ENCODE results near the gene SNX15.

SNX15 gene

DNA sequence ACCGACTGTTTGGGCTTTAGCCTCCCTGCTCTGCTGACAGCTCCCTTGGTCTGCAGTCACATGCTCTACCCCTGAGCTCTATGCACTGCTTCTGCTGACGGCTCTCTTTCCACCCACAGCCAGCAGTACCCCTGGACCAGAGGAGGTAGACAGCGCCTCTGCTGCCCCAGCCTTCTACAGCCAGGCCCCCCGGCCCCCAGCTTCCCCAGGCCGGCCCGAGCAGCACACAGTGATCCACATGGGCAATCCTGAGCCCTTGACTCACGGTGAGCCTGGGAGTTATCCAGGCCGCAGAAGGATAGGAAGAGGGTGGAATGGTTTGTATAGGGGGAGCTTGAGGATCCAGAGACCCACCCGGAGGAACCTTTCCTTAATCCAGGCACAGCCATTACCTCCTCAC, 59.6 kb downstream of the SNX15 start:
- no peak for DNase-seq

DNA sequence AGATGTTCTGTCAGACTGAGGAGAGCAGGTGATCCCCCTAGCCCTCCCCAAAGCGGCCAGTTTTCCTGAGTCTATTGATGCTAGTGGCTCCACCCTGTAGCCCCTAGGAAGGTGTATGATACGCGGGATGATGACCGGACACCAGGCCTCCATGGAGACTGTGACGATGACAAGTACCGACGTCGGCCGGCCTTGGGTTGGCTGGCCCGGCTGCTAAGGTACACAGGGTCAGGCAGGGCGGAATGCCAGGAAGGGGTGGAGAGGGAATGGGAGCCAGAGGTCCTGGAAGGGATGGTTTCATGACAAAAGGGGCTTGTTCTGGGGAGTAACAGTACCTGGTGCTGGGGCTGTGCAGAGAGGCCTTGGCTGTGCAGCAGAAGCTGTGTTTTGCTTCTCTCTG, 60.0 kb downstream of the SNX15 start:
- no peak for DNase-seq

DNA sequence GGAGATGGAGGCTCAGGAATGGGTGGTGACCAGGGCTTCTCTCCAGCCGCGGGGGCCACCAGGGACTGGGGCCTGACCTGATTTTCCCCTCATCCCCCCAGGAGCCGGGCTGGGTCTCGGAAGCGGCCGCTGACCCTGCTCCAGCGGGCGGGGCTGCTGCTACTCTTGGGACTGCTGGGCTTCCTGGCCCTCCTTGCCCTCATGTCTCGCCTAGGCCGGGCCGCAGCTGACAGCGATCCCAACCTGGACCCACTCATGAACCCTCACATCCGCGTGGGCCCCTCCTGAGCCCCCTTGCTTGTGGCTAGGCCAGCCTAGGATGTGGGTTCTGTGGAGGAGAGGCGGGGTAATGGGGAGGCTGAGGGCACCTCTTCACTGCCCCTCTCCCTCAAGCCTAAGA, 60.6 kb downstream of the SNX15 start:
- no peak for DNase-seq

DNA sequence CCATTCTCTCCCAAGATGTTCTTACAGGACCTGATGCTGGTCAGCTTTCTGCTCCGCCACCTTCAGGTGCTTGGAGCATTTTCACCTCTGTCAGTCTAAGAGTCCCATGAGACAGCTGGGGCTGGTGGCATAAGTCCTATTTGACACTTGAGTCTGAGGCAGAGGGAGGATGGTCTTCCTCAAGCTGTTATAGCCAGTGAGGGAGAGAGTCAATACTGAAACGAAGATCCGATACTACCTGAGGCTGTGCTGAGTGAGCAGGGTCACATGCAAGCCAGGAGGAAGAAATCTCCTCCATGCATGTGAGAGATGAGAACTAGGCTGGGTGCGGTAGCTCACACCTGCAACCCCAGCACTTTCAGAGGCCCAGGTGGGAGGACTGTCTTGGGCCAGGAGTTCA, 62.4 kb downstream of the SNX15 start:
- no peak for DNase-seq
